DND-41 (cell line): ENCODE results near the gene TRPT1.
A peak's percentile ranks its signal among the peaks of the same experiment; 100 is the strongest.

Experiments
- ATAC-seq: fragments of 200-7000 bp; cut with Tn5 transposase; 3 replicates; pipeline ENCODE4 v1.9.1; 2021; ENCODE audit warnings: low read depth; ENCODE audit not compliant: insufficient read depth
- DNase-seq: peaks from one replicate; pipeline ENCODE4 v3.0.0-alpha.2; 2020
- H2AFZ ChIP-seq: 2 replicates; pipeline ENCODE4 v1.6.0; 2012; ENCODE audit warnings: low read depth, low read length
- H3K27ac ChIP-seq: 2 replicates; pipeline ENCODE4 v1.5.1; 2012; ENCODE audit warnings: low read length, inconsistent platforms
- H3K27me3 ChIP-seq: fragments of 200-600 bp; sonication (generic); 2 replicates; pipeline ENCODE4 v1.6.0; 2012; ENCODE audit warnings: low read length, mild to moderate bottlenecking, inconsistent platforms; ENCODE audit not compliant: insufficient read depth, poor library complexity
- H3K36me3 ChIP-seq: 2 replicates; pipeline ENCODE4 v1.5.1; 2012; ENCODE audit warnings: low read length, inconsistent platforms; ENCODE audit not compliant: insufficient read depth
- H3K4me1 ChIP-seq: 2 replicates; pipeline ENCODE4 v1.5.1; 2012; ENCODE audit warnings: mild to moderate bottlenecking, low read length; ENCODE audit not compliant: insufficient read depth
- H3K4me2 ChIP-seq: 2 replicates; pipeline ENCODE4 v1.6.0; 2012; ENCODE audit warnings: mild to moderate bottlenecking, moderate library complexity, low read length, inconsistent platforms; ENCODE audit not compliant: insufficient read depth
- H3K4me3 ChIP-seq, 2 experiments: fragments of 200-600 bp in 1 of 2; shearing (Covaris generic) in 1 of 2; 2 replicates each; pipeline ENCODE4 v1.5.1; 2012 to 2016; ENCODE audit warnings: inconsistent platforms in 2 of 2, low read length in 2 of 2, mild to moderate bottlenecking in 2 of 2, low read depth in 1 of 2, moderate library complexity in 1 of 2
- H3K79me2 ChIP-seq: 2 replicates; pipeline ENCODE4 v1.6.0; 2012; ENCODE audit warnings: low read length, inconsistent platforms; ENCODE audit not compliant: insufficient read depth
- H3K9ac ChIP-seq: 2 replicates; pipeline ENCODE4 v1.6.0; 2012; ENCODE audit warnings: low read depth, mild to moderate bottlenecking, inconsistent platforms, low read length, moderate library complexity
- H3K9me3 ChIP-seq: 2 replicates; pipeline ENCODE4 v1.5.1; 2012; ENCODE audit warnings: low read length, moderate library complexity, mild to moderate bottlenecking, inconsistent platforms; ENCODE audit not compliant: insufficient read depth, severe bottlenecking
- H4K20me1 ChIP-seq: 2 replicates; pipeline ENCODE4 v1.6.0; 2012; ENCODE audit warnings: low read length; ENCODE audit not compliant: insufficient read depth
- CTCF ChIP-seq: IDR thresholded peaks from 2 replicates; pipeline ENCODE4 v1.5.1; 2012; ENCODE audit warnings: borderline replicate concordance, low read length, moderate library complexity, mild to moderate bottlenecking; ENCODE audit not compliant: poor library complexity, severe bottlenecking; ENCODE audit errors: extremely low read depth
- EZH2 ChIP-seq: IDR thresholded peaks from 3 replicates; pipeline ENCODE4 v1.6.1; 2012; ENCODE audit warnings: borderline replicate concordance, low read depth, mild to moderate bottlenecking, moderate library complexity, low read length, inconsistent platforms; ENCODE audit not compliant: severe bottlenecking

Gene TRPT1

GRCh38 chr11:64239662-64240434 is 13.9 kb upstream of the TRPT1 start:
- peak overlapping the region; percentile 78 for H2AFZ ChIP-seq
- peak overlapping the region; percentile 67 for H3K9ac ChIP-seq
- no peaks in the 10 kb centered on the region for H3K9me3 ChIP-seq
- peak overlapping the region; percentile 20 to 65; a peak in 3 of 4 replicates for H3K4me3 ChIP-seq
- H3K79me2 ChIP-seq = peaks cover 45% of the 10 kb centered on the region
- peaks cover 62% of the 10 kb centered on the region for H3K36me3 ChIP-seq
- TF ChIP-seq CTCF = no peak
- no peak for TF ChIP-seq EZH2
- H3K4me2 ChIP-seq = peak overlapping the region; percentile 93
- peaks cover 60% of the 10 kb centered on the region for H3K4me1 ChIP-seq
- no peak for ATAC-seq
- peaks cover 35% of the 10 kb centered on the region for H4K20me1 ChIP-seq
- peak overlapping the region; percentile 87 for H3K27ac ChIP-seq
- DNase-seq = no peak
- H3K27me3 ChIP-seq = no peaks in the 10 kb centered on the region

GRCh38 chr11:64238999-64239398 is 13.0 kb upstream of the TRPT1 start:
- Histone ChIP-seq H3K36me3 (peaks cover 54% of the 10 kb centered on the region), H3K27me3 (no peaks in the 10 kb centered on the region), H4K20me1 (peaks cover 30% of the 10 kb centered on the region), H3K4me3 (no peak overlapping the region), H3K4me1 (peaks cover 55% of the 10 kb centered on the region), H3K4me2 (no peak overlapping the region), H3K9me3 (no peaks in the 10 kb centered on the region), H3K79me2 (peaks cover 41% of the 10 kb centered on the region), H2AFZ (no peak overlapping the region), H3K27ac (no peak overlapping the region), H3K9ac (0 out of 2 replicates have a peak overlapping the region, but pooled peaks have one; percentile 5)
- DNase-seq (no peak), ATAC-seq (no peak)
- TF ChIP-seq EZH2 = no peak
- no peak for TF ChIP-seq CTCF

GRCh38 chr11:64238076-64238475 is 12.1 kb upstream of the TRPT1 start:
- TF ChIP-seq CTCF (no peak), EZH2 (no peak)
- ATAC-seq = no peak

More at GRCh38 chr11:64238076-64238475, 12.1 kb upstream of the TRPT1 start:
- Histone ChIP-seq H3K36me3 (peaks cover 45% of the 10 kb centered on the region), H3K4me2 (no peak overlapping the region), H3K27ac (no peak overlapping the region; the same call in 1 of the 2 replicates), H2AFZ (no peak overlapping the region), H3K4me1 (peaks cover 53% of the 10 kb centered on the region), H4K20me1 (peaks cover 22% of the 10 kb centered on the region), H3K79me2 (peaks cover 33% of the 10 kb centered on the region), H3K4me3 (no peak overlapping the region), H3K9me3 (no peaks in the 10 kb centered on the region), H3K9ac (no peak overlapping the region), H3K27me3 (no peaks in the 10 kb centered on the region)
- DNase-seq = no peak
